Epidermal melanocyte (primary cell): ENCODE results near the gene POR.

Experiments
- DNase-seq: peaks from one replicate; pipeline ENCODE4 v3.0.0; 2011; ENCODE audit warnings: low spot score; ENCODE audit not compliant: insufficient read length

The POR gene

GRCh38 chr7:75971309-75971960, 56.5 kb downstream of the POR start:
- DNase-seq: no peak

GRCh38 chr7:75971961-75972763, 57.2 kb downstream of the POR start:
- DNase-seq: no peak

GRCh38 chr7:75977743-75978142, 62.8 kb downstream of the POR start:
- no peak for DNase-seq

DNA sequence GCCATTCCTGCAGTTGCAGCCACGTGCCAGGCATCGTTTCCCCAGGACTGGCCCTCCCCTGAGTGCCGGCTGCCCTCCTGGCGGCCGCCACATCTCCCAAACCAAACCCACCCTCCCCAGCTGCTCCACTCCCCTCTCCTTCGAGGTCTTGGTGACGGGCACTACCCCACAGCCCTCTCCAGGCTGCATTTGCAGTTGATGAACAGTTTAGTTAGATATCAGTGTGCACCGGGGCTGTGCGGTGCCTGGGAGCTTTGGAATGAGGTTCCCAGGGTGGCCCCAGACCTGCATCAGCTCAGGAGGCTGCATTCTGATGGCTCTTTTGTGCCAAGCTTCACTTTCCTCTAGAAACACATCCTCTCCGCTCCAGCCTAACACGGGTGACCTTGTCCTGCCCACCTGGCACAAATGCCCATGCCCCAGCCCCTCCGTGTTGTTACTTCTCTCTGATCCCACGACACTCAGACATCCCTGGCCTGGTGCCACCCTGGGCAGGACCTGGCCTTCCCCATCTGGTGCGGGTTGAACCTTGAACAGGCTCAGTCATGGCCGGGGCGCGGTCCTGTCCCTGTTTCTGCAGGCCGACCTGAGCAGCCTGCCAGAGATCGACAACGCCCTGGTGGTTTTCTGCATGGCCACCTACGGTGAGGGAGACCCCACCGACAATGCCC, 64.9 kb downstream of the POR start:
- no peak for DNase-seq

GRCh38 chr7:75980430-75981202, 65.7 kb downstream of the POR start:
- no peak for DNase-seq

DNA sequence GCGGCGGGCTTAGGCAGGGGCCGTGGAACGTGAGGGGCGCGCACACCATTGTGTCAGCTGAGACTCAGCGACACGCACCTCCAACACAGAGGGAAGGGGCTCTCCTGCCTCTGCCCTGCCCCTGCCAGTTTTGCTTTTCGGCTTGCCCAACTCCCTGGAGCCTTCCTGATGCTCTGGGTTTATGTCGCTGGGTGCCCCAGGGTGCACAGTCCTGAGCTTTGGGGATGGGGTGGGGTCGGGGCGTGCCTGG, 66.2 kb downstream of the POR start:
- DNase-seq: no peak

DNA sequence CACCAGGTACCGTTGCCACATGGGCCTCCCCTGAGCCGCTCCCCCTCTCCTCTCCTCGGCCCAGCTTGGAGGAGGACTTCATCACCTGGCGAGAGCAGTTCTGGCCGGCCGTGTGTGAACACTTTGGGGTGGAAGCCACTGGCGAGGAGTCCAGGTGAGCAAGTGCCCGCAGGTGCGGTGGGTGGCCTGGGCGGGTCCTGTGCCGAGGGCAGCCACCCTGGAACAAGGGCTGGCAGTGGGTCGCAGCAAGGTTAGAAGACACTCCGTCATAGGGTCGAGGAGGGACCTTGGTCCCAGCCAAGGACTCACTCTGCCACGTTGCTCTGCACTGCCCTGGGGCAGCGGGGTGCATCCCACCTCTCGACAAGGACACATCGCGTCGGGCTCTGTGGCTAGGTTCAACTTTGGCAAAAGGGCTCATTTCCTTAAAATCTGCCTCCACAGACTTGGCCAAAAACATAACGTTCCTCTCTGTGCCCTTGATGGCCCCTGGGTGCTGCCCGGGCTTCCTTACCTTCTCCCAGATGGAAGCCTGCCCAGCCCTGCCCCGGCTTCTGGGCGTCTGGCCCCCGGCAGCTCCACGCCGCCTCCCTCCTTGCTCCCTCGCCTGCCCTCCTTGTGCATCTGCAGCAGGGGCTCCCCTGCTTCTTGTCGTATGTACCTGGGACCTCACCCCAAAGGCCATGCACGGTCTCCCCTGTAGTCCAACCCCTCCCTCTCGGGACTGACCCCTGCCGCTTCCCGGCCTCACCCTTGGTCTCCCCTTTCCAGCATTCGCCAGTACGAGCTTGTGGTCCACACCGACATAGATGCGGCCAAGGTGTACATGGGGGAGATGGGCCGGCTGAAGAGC, 66.7 kb downstream of the POR start:
- no peak for DNase-seq

- no peak for DNase-seq
These were observed 67.5 kb downstream of the POR start for GRCh38 chr7:75982306-75983064.

- DNase-seq: no peak
These were observed 68.6 kb downstream of the POR start for GRCh38 chr7:75983471-75984129.

DNA sequence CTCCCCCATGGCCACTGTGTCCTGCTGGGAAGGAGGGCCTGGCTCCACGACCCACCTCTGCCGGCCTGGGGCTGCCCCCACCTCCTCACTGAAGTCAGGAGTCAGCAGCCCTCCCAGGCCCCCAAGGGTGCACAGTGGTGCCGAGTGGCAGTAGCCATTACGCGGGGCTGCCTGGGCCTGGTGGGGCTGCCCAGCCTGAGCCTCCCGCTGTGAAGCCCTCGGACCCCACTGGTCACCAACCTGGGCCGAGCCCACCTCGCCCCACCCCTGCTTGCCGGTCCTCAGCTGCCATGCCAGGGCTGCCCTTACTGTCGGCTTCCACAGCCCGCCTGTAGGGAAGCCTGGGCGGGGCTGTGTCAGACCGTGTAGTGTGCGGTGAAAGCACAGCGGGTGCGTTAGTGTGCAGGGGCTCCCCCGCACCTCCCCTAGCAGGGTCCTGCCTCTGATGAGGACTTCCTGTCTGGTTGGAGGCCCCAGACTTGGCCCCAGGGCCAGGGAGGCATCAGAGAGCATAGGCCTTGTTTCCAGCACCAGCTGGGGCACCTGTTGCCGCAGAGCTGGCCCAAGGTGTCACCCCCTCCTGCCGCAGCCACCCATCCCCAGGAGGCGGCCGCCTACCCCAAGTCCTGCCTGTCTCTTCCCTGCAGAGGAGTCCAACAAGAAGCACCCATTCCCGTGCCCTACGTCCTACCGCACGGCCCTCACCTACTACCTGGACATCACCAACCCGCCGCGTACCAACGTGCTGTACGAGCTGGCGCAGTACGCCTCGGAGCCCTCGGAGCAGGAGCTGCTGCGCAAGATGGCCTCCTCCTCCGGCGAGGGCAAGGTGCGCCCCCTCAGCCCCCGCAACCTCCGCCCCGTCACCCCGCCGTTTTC, 69.4 kb downstream of the POR start:
- no peak for DNase-seq

GRCh38 chr7:75985009-75985517, 70.1 kb downstream of the POR start:
- DNase-seq: no peak

- DNase-seq: no peak
These were observed 70.7 kb downstream of the POR start for GRCh38 chr7:75985518-75986146.

- DNase-seq: no peak
These were observed 71.3 kb downstream of the POR start for GRCh38 chr7:75986147-75986781.

DNA sequence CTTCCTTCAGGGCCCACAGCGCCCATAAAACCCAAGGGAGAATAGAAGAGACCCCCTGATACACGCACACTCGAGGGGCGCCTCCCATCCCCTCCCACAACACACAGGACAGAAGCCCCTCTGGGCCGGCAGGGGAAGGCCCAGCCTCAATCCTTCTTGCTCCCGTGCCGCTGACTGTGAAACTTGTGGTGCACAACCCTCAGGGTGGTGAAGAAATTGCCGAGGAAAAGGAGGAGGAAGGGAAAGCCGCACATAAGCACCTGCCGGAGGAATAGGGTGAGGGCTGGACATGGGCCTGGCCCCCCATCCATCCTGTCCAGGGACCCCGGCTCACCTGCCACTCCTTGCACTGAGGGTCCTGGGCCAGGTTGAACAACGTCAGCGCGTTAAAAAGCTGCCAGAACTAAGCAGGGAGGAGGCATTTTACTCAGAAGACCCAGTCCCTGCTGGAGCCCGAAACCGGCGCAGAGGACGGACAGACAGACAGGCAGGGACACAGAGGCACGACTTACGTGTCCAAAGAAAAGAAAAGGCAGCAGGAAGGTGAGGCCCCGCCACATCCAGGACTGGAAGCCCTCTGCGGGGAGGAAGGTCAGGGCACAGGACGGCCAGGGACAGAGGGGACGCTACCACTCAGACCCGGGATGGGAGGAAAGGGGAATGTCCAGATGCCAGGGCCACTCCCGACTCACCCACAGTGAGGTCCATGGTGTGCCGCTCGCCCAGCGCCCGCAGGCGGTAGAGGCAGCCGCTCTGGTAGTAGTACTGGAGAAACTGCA, 72.3 kb downstream of the POR start:
- DNase-seq: no peak

- no peak for DNase-seq
These were observed 73.0 kb downstream of the POR start for GRCh38 chr7:75987805-75988567.
